ENCODE measurements around the gene TAP1. TPM values are rescaled to one million over a fixed set of nuclear protein-coding genes. Genes with fewer than 3 reads are reported as not detected.
"Not testable (repeated sequence)": the region's sequence is repeated elsewhere in the genome, so short reads cannot be mapped to it uniquely, and the experiment has no call there.

Gene TAP1
- polyA plus RNA-seq, 1 experiment = 80.4 TPM

GRCh38 chr6:32883789-32884188 lies 30.3 kb upstream of the TAP1 start:
- TF ChIP-seq CTCF (IDR thresholded peaks at IDR 0.05; ENCODE audit: insufficient read depth, low read depth, low read length) = no peak
- DNase-seq (ENCODE audit: low read depth) = no peak
- H3K27me3 ChIP-seq (ENCODE audit: control insufficient read depth, insufficient read depth, low read length) = peaks cover 9% of the 10 kb centered on the region
- CTCF ChIA-PET = interaction anchor here (0.5 to 2.4 kb wide), 5 partner anchors 16 to 101 kb away, joined by 3 to 10 read pairs (median 4); partner anchors contain the start of gene HLA-DMA
- H3K36me3 ChIP-seq (ENCODE audit: control insufficient read depth, insufficient read depth, low read length) = no peaks in the 10 kb centered on the region
- POLR2A ChIA-PET = no interaction called here
- no peak overlapping the region for H3K4me3 ChIP-seq (ENCODE audit: low read depth, low read length)

- DNase-seq (ENCODE audit: low read depth) = no peak
- TF ChIP-seq CTCF (IDR thresholded peaks at IDR 0.05; ENCODE audit: insufficient read depth, low read depth, low read length) = no peak
Measured at GRCh38 chr6:32882879-32883250, 29.4 kb upstream of the TAP1 start.

GRCh38 chr6:32880962-32881361 lies 27.5 kb upstream of the TAP1 start:
- not testable (repeated sequence) for H3K4me3 ChIP-seq (ENCODE audit: low read depth, low read length); H3K36me3 ChIP-seq (ENCODE audit: control insufficient read depth, insufficient read depth, low read length); DNase-seq (ENCODE audit: low read depth); H3K27me3 ChIP-seq (ENCODE audit: control insufficient read depth, insufficient read depth, low read length)
- ChIA-PET POLR2A (interaction anchor here (0.7 kb wide), 1 partner anchor 787 kb away, joined by 3 read pairs; no protein-coding TSS in a partner anchor), CTCF (interaction anchor here (0.7 to 1.7 kb wide), 3 partner anchors 13 to 58 kb away, joined by 3 to 7 read pairs (median 5); no protein-coding TSS in a partner anchor)

More at GRCh38 chr6:32882879-32883250, 29.4 kb upstream of the TAP1 start:
- no peaks in the 10 kb centered on the region for H3K36me3 ChIP-seq (ENCODE audit: control insufficient read depth, insufficient read depth, low read length)
- ChIA-PET POLR2A (no interaction called here), CTCF (interaction anchor here (0.6 to 2.4 kb wide), 8 partner anchors 12 to 1694 kb away, joined by 3 to 12 read pairs (median 4); partner anchors contain the start of gene TAP2)
- H3K4me3 ChIP-seq (ENCODE audit: low read depth, low read length) = no peak overlapping the region
- peaks cover 9% of the 10 kb centered on the region for H3K27me3 ChIP-seq (ENCODE audit: control insufficient read depth, insufficient read depth, low read length)

GRCh38 chr6:32879691-32880090 lies 26.2 kb upstream of the TAP1 start:
- DNase-seq (ENCODE audit: low read depth) = no peak
- no peak overlapping the region for H3K4me3 ChIP-seq (ENCODE audit: low read depth, low read length)
- POLR2A ChIA-PET = no interaction called here
- H3K36me3 ChIP-seq (ENCODE audit: control insufficient read depth, insufficient read depth, low read length) = no peaks in the 10 kb centered on the region
- H3K27me3 ChIP-seq (ENCODE audit: control insufficient read depth, insufficient read depth, low read length) = peaks cover 9% of the 10 kb centered on the region
- CTCF ChIA-PET = interaction anchor here (0.8 to 3.2 kb wide), 5 partner anchors 12 to 269 kb away, joined by 3 to 11 read pairs (median 5); partner anchors contain the start of genes PSMB9, TAP1 and TAP2
- no peak for TF ChIP-seq CTCF (IDR thresholded peaks at IDR 0.05; ENCODE audit: insufficient read depth, low read depth, low read length)

- Histone ChIP-seq H3K36me3 (ENCODE audit: control insufficient read depth, insufficient read depth, low read length) (no peaks in the 10 kb centered on the region), H3K27me3 (ENCODE audit: control insufficient read depth, insufficient read depth, low read length) (peaks cover 11% of the 10 kb centered on the region), H3K4me3 (ENCODE audit: low read depth, low read length) (no peak overlapping the region)
- ChIA-PET POLR2A (no interaction called here), CTCF (interaction anchor here (1.1 to 3.2 kb wide), 5 partner anchors 8 to 108 kb away, joined by 3 to 11 read pairs (median 5); partner anchors contain the start of gene TAP2)
- DNase-seq (ENCODE audit: low read depth) = no peak
- TF ChIP-seq CTCF (IDR thresholded peaks at IDR 0.05; ENCODE audit: insufficient read depth, low read depth, low read length) = no peak
Measured at GRCh38 chr6:32876603-32877002, 23.1 kb upstream of the TAP1 start.

- POLR2A ChIA-PET; H3K27me3 ChIP-seq (ENCODE audit: control insufficient read depth, insufficient read depth, low read length); H3K4me3 ChIP-seq (ENCODE audit: low read depth, low read length); DNase-seq (ENCODE audit: low read depth); H3K36me3 ChIP-seq (ENCODE audit: control insufficient read depth, insufficient read depth, low read length): not testable (repeated sequence)
- CTCF ChIA-PET = interaction anchor here (1.0 to 2.3 kb wide), 2 partner anchors 35 to 59 kb away, joined by 6 to 12 read pairs; partner anchors contain the start of gene TAP2
Measured at GRCh38 chr6:32873947-32874346, 20.4 kb upstream of the TAP1 start.

Data from BJ (cell line).